ENCODE results near the gene PTPN14.
"Not testable (repeated sequence)": the region's sequence is repeated elsewhere in the genome, so short reads cannot be mapped to it uniquely, and the experiment has no call there.

PTPN14 gene

GRCh38 chr1:214397497-214397896 is 153.9 kb downstream of the PTPN14 start:
- DNase-seq (ENCODE audit: low read depth), result no peak

- no peak for DNase-seq (ENCODE audit: low read depth)
Observed at GRCh38 chr1:214396330-214396729, 155.1 kb downstream of the PTPN14 start.

GRCh38 chr1:214394569-214394968 is 156.8 kb downstream of the PTPN14 start:
- not testable (repeated sequence) for DNase-seq (ENCODE audit: low read depth)

- DNase-seq (ENCODE audit: low read depth), result no peak
Observed at GRCh38 chr1:214393086-214393485, 158.3 kb downstream of the PTPN14 start.

- DNase-seq (ENCODE audit: low read depth), result no peak
Observed at GRCh38 chr1:214391873-214392645, 159.3 kb downstream of the PTPN14 start.

GRCh38 chr1:214389734-214390133 is 161.7 kb downstream of the PTPN14 start:
- DNase-seq (ENCODE audit: low read depth), result no peak

GRCh38 chr1:214386747-214387146 is 164.7 kb downstream of the PTPN14 start:
- no peak for DNase-seq (ENCODE audit: low read depth)

- no peak for DNase-seq (ENCODE audit: low read depth)
Observed at GRCh38 chr1:214386333-214386732, 165.1 kb downstream of the PTPN14 start.

- no peak for DNase-seq (ENCODE audit: low read depth)
Observed at GRCh38 chr1:214385428-214385827, 166.0 kb downstream of the PTPN14 start.

- no peak for DNase-seq (ENCODE audit: low read depth)
Observed at GRCh38 chr1:214384373-214385079, 166.9 kb downstream of the PTPN14 start.

GRCh38 chr1:214383381-214384372 is 167.7 kb downstream of the PTPN14 start:
- DNase-seq (ENCODE audit: low read depth), result no peak

- DNase-seq (ENCODE audit: low read depth), result no peak
Observed at GRCh38 chr1:214380986-214381695, 170.3 kb downstream of the PTPN14 start.

GRCh38 chr1:214380396-214380795 is 171.0 kb downstream of the PTPN14 start:
- DNase-seq (ENCODE audit: low read depth), result no peak

GRCh38 chr1:214379236-214379970 is 172.0 kb downstream of the PTPN14 start:
- DNase-seq (ENCODE audit: low read depth), result no peak

- DNase-seq (ENCODE audit: low read depth), result no peak
Observed at GRCh38 chr1:214378492-214378891, 172.9 kb downstream of the PTPN14 start.

GRCh38 chr1:214377886-214378285 is 173.5 kb downstream of the PTPN14 start:
- DNase-seq (ENCODE audit: low read depth), result no peak

GRCh38 chr1:214377485-214377884 is 173.9 kb downstream of the PTPN14 start:
- no peak for DNase-seq (ENCODE audit: low read depth)

- DNase-seq (ENCODE audit: low read depth), result no peak
Observed at GRCh38 chr1:214372092-214372491, 179.3 kb downstream of the PTPN14 start.

- no peak for DNase-seq (ENCODE audit: low read depth)
Observed at GRCh38 chr1:214370615-214371014, 180.8 kb downstream of the PTPN14 start.

- DNase-seq (ENCODE audit: low read depth), result no peak
Observed at GRCh38 chr1:214369364-214369763, 182.0 kb downstream of the PTPN14 start.

GRCh38 chr1:214367841-214368240 is 183.6 kb downstream of the PTPN14 start:
- DNase-seq (ENCODE audit: low read depth), result no peak

All from T follicular helper cell (primary cell).